ENCODE measurements around the gene UPB1.
"Not testable (repeated sequence)": the region's sequence is repeated elsewhere in the genome, so short reads cannot be mapped to it uniquely, and the experiment has no call there.

The UPB1 gene

GRCh38 chr22:24482575-24482974 lies 12.6 kb upstream of the UPB1 start:
- no peak for DNase-seq

GRCh38 chr22:24482998-24483397 lies 12.1 kb upstream of the UPB1 start:
- DNase-seq = no peak

GRCh38 chr22:24483976-24484545 lies 11.1 kb upstream of the UPB1 start:
- no peak for DNase-seq

GRCh38 chr22:24485170-24485569 lies 10.0 kb upstream of the UPB1 start:
- no peak for DNase-seq

- DNase-seq = no peak
Measured at GRCh38 chr22:24485608-24486007, 9.5 kb upstream of the UPB1 start.

- DNase-seq = no peak
Measured at GRCh38 chr22:24486501-24486921, 8.6 kb upstream of the UPB1 start.

GRCh38 chr22:24489011-24489410 lies 6.1 kb upstream of the UPB1 start:
- no peak for DNase-seq

- DNase-seq = not testable (repeated sequence)
Measured at GRCh38 chr22:24489434-24489833, 5.7 kb upstream of the UPB1 start.

GRCh38 chr22:24492391-24492790 lies 2.7 kb upstream of the UPB1 start:
- no peak for DNase-seq

- no peak for DNase-seq
Measured at GRCh38 chr22:24494167-24494527, 985 bp upstream of the UPB1 start.

GRCh38 chr22:24495365-24495675 lies 188 bp downstream of the UPB1 start:
- DNase-seq = no peak

GRCh38 chr22:24496234-24496633 lies 1.1 kb downstream of the UPB1 start:
- no peak for DNase-seq

GRCh38 chr22:24496661-24497060 lies 1.5 kb downstream of the UPB1 start:
- no peak for DNase-seq

- DNase-seq = no peak
Measured at GRCh38 chr22:24497841-24498258, 2.7 kb downstream of the UPB1 start.

GRCh38 chr22:24498824-24499223 lies 3.7 kb downstream of the UPB1 start:
- no peak for DNase-seq

GRCh38 chr22:24499706-24500276 lies 4.7 kb downstream of the UPB1 start:
- DNase-seq = no peak

- no peak for DNase-seq
Measured at GRCh38 chr22:24500277-24500820, 5.2 kb downstream of the UPB1 start.

GRCh38 chr22:24501301-24502005 lies 6.3 kb downstream of the UPB1 start:
- DNase-seq = no peak

- no peak for DNase-seq
Measured at GRCh38 chr22:24502034-24502433, 6.9 kb downstream of the UPB1 start.

- DNase-seq = no peak
Measured at GRCh38 chr22:24502541-24502940, 7.4 kb downstream of the UPB1 start.

GRCh38 chr22:24503137-24503842 lies 8.2 kb downstream of the UPB1 start:
- DNase-seq = no peak

GRCh38 chr22:24503843-24504338 lies 8.8 kb downstream of the UPB1 start:
- DNase-seq = no peak

- no peak for DNase-seq
Measured at GRCh38 chr22:24504540-24504939, 9.4 kb downstream of the UPB1 start.

All from activated gamma-delta T cell (primary cell).